SK-N-SH treated with all-trans-retinoic acid at 6 μM for 48 hours (cell line): Measurements from ENCODE around the gene SYCE1L.

Source experiments
- ARNTL ChIP-seq: fragments of 450-650 bp; formaldehyde crosslinking; IDR thresholded peaks from 2 replicates; pipeline ENCODE4 v1.5.0; 2020; ENCODE audit warnings: low read depth, mild to moderate bottlenecking, moderate library complexity, borderline replicate concordance
- CSDC2 ChIP-seq: fragments of 250-450 bp; sonication (Bioruptor Pico); IDR thresholded peaks from 2 replicates; pipeline ENCODE4 v1.5.0; 2020; ENCODE audit warnings: mild to moderate bottlenecking, moderate library complexity
- ESRRG ChIP-seq: fragments of 250-450 bp; sonication (Bioruptor Pico); IDR thresholded peaks from 2 replicates; pipeline ENCODE4 v1.6.1; 2021; ENCODE audit warnings: mild to moderate bottlenecking
- ISL1 ChIP-seq: fragments of 250-450 bp; sonication (Bioruptor Pico); IDR thresholded peaks from 2 replicates; pipeline ENCODE4 v2.1.2; 2022; ENCODE audit warnings: mild to moderate bottlenecking, moderate library complexity
- SNAI2 ChIP-seq: fragments of 250-450 bp; sonication (Bioruptor Pico); IDR thresholded peaks from 2 replicates; pipeline ENCODE4 v1.5.0; 2020; ENCODE audit warnings: mild to moderate bottlenecking, moderate library complexity
- ZC3H10 ChIP-seq: fragments of 250-450 bp; sonication (Bioruptor Pico); IDR thresholded peaks from 2 replicates; pipeline ENCODE4 v1.5.1; 2021; ENCODE audit warnings: mild to moderate bottlenecking, moderate library complexity
- ZFP3 ChIP-seq: fragments of 250-450 bp; sonication (Bioruptor Pico); IDR thresholded peaks from 2 replicates; pipeline ENCODE4 v1.5.0; 2020; ENCODE audit warnings: mild to moderate bottlenecking, moderate library complexity
- ZFP30 ChIP-seq: fragments of 450-650 bp; formaldehyde crosslinking; IDR thresholded peaks from 2 replicates; pipeline ENCODE4 v1.5.0; 2022; ENCODE audit warnings: mild to moderate bottlenecking, moderate library complexity
- ZNF70 ChIP-seq: fragments of 450-650 bp; formaldehyde crosslinking; IDR thresholded peaks from 2 replicates; pipeline ENCODE4 v1.5.0; 2020; ENCODE audit warnings: mild to moderate bottlenecking, moderate library complexity

DNA sequence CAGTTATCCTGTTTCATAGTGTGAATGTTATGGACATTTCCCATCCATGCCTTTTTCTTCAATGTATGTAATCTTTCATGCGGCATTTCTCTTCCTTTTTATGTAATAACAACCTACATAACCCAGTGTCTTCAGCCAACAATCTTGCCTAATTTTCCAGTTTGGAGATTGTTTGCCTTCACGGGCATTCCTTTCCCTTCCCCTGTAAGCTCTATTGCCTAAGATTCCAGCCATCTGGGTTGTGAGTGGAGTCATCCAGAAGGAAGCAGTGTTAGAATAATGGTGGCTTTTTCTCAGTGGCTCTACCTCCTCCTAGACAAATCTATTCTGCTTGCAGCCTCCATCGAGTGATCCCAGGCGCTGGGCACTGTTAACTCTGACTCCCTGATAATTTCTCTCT, 22.3 kb downstream of the SYCE1L start:
- TF ChIP-seq CSDC2 (CRISPR knock-in tag) = no peak
- no peak for TF ChIP-seq ZFP30 (CRISPR knock-in tag)
- no peak for TF ChIP-seq ARNTL
- TF ChIP-seq ZFP3 (CRISPR knock-in tag) = no peak
- TF ChIP-seq ESRRG = no peak
- no peak for TF ChIP-seq ISL1 (CRISPR knock-in tag)
- TF ChIP-seq ZC3H10 (CRISPR knock-in tag) = no peak
- no peak for TF ChIP-seq SNAI2
- TF ChIP-seq ZNF70 (CRISPR knock-in tag) = no peak
